KOPT-K1 (cell line): ENCODE measurements around the gene HOXB6.

ENCODE experiments used
- H3K27ac ChIP-seq: fragments of 200-600 bp; sonication (generic); 2 replicates; pipeline ENCODE4 v1.5.1; 2016; ENCODE audit warnings: antibody characterized with exemption, mild to moderate bottlenecking, low read depth, low read length; ENCODE audit not compliant: poor library complexity, severe bottlenecking
- H3K36me3 ChIP-seq: fragments of 200-600 bp; sonication (generic); 2 replicates; pipeline ENCODE4 v1.5.1; 2017; ENCODE audit warnings: antibody characterized with exemption, mild to moderate bottlenecking, low read length, moderate library complexity; ENCODE audit not compliant: insufficient read depth
- H3K9me3 ChIP-seq: fragments of 200-600 bp; sonication (generic); 2 replicates; pipeline ENCODE4 v1.5.1; 2017; ENCODE audit warnings: antibody characterized with exemption, low read length, mild to moderate bottlenecking; ENCODE audit not compliant: insufficient read depth, poor library complexity, severe bottlenecking

Gene HOXB6

DNA sequence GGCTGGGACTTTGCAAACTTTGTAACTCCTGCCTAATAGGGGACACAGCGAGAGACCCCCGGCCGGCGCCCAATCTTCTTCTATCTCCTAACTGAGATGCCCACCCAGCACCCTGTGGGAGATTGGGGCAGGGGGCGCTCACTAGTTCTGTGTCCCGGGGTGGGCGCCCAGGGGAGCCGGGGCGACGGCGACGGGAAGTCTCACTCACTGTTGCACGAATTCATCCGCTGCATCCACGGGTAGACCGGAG, 7.3 kb downstream of the HOXB6 start:
- no peak overlapping the region for H3K27ac ChIP-seq
- H3K9me3 ChIP-seq: no peaks in the 10 kb centered on the region
- no peaks in the 10 kb centered on the region for H3K36me3 ChIP-seq

DNA sequence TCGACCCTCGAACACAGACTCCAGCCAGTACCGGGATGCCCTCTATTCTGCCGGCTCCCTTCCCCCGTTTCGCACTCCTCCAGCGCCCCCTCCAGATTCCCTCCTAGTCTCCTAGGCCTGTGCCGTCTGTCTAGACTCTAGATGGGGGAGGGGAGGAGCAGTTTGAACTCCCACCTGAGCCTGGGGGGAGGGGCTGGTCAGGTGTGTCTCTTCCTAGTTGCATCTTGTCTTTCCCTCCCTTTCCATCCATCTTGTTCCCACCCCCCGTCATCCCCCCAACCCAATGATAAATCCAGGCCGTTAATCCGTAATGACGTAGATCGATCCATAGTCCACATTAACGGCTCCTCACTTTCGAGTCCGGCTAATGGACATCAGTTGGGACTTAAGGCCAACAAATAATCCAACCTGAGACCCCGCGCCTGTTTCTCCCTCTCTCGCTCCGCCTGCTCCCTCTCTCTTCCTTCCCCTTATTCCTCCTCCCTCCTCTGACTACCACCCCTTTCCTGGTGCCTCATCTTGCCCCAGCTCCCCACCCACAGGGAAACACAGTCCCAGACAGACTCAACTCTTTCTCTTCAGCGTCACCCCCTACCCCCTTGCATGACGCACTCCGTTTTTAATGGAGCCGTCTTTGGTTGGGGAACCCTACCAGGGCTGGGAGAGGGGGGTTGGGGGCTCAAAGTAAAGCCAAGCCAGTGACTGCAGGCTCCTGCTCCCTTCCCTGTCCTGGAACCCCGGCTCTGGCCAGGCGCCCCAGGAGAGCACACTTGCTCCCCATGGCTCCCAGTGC, 7.9 kb downstream of the HOXB6 start:
- H3K36me3 ChIP-seq: no peaks in the 10 kb centered on the region
- H3K27ac ChIP-seq: no peak overlapping the region
- no peaks in the 10 kb centered on the region for H3K9me3 ChIP-seq

DNA sequence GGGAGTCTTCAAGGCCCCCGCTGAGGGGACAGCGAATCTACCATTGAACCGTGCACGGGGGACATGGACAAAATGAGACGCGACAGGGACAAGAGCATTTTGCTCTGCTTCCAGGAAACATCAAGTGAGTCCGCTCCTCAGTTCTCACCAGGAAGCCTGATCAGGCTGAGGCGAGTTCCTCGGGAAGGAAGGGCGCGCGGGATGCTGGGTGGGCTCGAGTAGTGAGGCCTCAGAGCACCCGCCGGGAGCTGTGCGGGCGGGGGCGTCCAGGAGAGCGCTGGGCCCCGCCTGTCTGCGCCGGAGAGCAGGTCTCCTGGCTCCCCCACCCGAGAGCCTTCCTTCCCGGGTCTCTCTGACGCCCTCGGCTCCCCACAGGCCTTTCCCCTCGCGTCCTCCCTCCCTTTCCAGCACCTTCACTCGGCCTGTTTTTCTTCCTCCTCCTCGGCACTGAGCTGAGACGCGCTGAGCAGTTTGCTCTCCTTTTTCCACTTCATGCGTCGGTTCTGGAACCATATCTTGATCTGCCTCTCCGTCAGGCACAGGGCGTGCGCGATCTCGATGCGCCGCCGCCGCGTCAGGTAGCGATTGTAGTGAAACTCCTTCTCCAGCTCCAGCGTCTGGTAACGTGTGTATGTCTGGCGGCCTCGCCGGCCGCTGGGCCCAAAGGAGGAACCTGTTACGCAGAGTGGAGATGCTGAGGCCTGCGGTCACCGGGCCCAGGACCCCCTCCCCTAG, 8.6 kb downstream of the HOXB6 start:
- no peak overlapping the region for H3K27ac ChIP-seq
- no peaks in the 10 kb centered on the region for H3K36me3 ChIP-seq
- no peaks in the 10 kb centered on the region for H3K9me3 ChIP-seq

DNA sequence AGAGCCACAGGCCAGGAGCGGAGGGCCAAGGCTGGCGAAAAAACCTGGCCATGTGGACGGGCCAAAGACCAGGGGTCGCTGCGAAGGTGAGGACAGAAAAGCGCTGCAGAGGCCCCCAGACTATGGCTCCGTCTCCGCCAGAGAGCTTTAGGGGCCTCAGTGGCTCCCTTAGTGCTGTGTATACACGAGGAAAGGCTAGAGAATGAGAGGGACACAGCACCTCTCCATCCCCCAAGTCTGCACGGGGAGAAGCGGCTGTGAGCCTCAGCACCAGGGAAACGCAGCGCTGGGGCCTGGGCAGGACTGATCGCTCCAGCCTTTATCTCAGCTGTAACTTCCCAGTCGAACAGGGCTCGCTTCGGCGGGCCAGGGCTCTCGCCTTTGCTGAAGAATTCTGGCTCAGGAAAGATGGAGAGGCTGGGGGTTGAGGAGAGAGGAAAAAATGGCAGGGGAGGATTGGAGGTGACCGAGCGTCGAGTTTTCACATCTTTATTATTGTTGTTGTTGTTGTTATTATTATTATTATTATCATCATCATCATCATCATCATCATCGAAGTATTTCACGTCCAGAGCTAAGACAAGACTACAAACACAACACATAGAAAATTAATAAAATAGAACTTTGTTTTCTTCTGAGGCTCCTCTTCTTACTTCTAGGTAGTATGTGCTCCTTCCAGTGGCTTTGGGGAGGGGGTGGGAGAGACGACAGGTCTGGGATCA, 9.3 kb downstream of the HOXB6 start:
- Histone ChIP-seq H3K36me3 (no peaks in the 10 kb centered on the region), H3K27ac (no peak overlapping the region), H3K9me3 (no peaks in the 10 kb centered on the region)

DNA sequence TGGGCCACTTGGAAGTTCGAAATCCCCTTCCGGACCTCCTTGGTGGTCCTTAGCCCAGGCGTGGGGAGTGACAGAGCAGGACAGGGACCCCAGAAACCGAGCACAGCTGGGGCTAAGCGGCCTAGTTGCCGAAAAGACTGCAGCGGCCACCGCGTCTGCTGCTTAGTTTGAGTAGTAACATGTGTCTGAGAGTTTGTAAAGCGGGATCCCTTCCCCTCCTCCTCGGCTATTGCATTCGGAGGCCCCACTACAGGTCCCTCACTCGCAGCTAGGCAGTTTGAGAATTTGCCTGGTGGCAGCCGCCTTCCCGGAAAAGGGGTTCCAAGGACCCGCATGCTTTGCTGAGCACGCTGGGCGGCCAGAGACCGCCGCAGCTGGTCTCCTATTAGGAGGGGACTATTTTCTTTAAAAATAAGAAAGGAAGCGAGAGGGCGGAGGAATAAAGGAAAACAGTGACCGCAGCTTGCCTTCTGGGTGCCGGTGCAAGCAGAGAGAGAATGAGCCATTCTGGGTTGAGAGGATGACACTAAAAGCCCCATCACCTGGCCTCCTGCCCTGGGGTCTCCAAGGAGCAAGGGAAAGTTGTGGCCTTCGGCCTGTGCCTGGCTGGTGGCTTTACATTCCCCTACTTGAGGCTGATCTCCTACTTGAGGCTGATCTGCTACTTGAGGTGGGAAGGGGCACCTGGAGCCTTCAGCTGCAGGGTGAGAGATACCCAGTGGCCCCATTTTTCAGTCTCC, 10.1 kb downstream of the HOXB6 start:
- no peaks in the 10 kb centered on the region for H3K9me3 ChIP-seq
- no peak overlapping the region for H3K27ac ChIP-seq
- H3K36me3 ChIP-seq: no peaks in the 10 kb centered on the region

DNA sequence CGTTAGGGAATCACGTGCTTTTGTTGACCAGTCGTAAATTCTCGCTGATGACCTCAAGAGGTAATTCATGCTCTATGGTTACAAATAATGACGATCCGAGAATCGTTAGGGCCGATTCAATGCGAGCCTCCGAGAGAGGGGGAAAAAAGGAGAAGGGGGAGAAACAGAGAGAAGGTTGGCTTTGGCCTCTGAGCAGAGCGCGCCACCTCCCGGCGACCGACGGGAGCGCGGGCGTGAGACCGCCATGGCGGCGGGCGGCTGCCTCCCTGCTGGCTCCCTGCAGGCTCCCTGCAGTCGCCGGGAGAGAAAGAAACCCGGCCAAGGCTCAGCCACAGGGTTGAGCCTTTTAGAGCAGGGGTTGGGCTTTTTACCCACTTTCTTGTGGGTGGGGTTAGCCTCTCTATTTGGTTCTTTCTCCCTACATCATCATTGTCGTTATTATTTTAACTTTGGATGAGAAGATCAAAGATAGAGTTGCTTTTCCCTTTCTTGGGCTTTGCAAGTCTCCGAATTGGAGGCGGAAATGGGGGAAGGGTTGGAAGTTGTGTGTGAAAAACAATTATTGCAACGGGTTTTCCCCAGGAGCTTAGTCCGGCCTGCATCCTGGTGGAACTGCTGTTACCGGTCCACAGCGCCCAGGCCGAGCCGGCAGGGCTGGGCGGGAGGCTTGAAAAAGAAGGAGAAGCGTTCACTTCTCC, 10.8 kb downstream of the HOXB6 start:
- Histone ChIP-seq H3K27ac (no peak overlapping the region), H3K9me3 (no peaks in the 10 kb centered on the region), H3K36me3 (no peaks in the 10 kb centered on the region)

DNA sequence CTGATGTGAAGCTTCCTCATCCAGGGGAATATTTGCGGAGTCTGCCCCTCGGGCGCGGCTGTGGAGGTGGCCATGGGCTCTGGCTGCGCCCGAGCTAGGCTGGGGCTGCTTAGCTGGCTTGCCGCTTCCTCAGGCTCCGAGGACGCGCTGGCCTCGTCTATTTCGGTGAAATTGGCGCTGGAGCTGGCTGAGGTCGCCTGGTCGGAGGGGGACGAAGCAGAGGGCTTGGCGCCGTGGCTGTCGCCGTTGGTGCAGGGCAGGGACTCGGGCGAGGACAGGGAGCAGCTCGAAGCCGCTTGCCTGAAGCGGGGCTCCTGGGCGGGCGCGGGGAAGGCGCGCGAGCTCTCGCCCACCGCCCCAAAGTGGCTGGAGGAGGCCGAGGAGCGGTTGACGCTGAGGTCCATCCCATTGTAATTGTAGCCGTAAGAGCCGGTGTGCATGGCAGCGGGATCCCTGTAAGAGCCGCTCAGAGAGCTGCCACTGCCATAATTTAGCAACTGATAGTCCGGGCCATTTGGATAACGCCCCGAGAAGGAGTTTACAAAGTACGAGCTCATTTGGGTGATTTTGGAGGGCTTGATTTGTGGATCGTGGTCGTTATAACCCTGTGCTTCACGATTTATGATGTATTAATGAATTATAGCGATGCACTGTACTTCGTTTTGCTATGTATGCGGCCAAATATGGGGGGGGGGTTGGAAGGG, 11.5 kb downstream of the HOXB6 start, which contains the start of gene HOXB5:
Gene HOXB5, minus strand, starts transcription at position 654 of the 704 bp plus-strand sequence. Its CDS starts 97 bp downstream, at position 557.
- H3K9me3 ChIP-seq: no peaks in the 10 kb centered on the region

DNA sequence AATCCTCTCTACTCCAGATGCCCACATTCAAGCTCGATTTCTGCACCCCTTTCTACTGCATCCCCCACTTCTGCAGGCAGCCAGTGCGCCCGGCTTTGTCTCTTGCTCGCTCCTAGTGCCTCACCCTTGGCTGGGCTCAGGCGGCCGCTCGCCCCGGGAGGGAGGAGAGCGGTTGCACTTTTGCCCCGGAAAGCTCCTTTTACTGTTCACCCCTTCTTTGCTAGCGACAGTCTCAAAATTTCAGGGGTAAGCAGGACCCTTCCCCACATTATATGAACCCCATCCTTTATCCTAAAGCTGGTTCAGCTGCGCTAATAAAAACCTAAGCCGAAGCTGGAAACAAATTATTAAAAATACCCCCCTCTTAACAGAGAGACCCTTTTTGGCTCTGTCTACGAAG, 12.2 kb downstream of the HOXB6 start:
- no peaks in the 10 kb centered on the region for H3K9me3 ChIP-seq
- H3K36me3 ChIP-seq: no peaks in the 10 kb centered on the region
- no peak overlapping the region for H3K27ac ChIP-seq

More for the DNA sequence above, 11.5 kb downstream of the HOXB6 start, which contains the start of gene HOXB5:
- Histone ChIP-seq H3K27ac (no peak within 1 kb of the TSS), H3K36me3 (no peaks in the 10 kb centered on the region)

DNA sequence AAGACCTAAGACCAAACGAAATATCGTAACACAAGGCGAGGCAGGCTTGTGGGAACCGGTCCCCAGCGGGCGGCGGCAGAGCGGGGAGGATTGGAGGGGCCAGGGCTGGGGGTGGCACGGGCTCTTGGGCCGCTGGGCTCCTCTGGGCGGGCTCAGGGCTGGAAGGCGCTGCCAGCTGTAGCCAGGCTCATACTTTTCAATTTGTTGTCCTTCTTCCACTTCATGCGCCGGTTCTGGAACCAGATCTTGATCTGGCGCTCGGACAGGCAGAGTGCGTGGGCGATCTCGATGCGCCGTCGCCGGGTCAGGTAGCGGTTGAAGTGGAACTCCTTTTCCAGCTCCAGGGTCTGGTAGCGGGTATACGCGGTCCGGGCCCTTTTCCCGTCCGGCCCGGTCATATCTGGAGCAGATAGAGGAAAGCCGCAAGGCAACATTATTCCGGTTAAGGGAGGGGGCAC, 12.7 kb downstream of the HOXB6 start:
- H3K9me3 ChIP-seq: no peaks in the 10 kb centered on the region
- no peaks in the 10 kb centered on the region for H3K36me3 ChIP-seq
- H3K27ac ChIP-seq: no peak overlapping the region

DNA sequence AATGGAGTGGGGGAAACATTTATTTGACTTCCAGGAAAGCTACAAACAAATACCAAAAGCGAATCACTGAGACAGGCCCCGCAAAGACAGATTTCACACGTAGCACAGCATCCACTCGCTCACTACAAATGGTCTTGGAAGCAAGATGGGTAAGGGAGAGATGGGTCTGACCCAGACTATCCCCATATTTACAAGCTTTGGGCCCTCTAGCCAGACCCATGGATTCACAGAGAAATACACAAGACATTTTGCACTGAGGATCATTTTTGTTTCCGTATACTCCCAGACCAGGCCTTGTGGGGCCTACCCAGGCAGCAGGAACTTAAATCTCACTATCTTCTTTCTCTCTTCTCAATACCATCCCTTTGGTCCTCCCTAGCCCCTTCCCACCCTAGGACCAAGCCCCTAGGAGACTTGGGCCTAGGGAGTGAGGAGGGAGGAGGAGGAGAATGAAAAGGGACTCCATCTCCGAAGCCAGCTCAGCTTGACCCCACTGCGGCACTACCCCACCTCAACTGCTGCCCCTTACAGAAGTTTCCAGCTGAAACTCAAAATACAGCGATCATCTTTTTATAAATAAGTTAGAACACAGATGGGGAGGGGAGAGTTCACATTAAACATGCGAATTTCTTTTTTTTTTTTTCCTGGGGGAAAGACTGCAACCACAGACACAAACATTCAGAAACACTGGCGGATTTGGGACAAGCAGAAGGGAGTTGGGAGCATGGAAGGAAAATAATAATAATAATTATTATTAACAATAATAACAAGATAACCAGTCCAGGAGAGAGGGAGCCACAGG, 13.3 kb downstream of the HOXB6 start:
- no peak overlapping the region for H3K27ac ChIP-seq
- no peaks in the 10 kb centered on the region for H3K9me3 ChIP-seq
- no peaks in the 10 kb centered on the region for H3K36me3 ChIP-seq

DNA sequence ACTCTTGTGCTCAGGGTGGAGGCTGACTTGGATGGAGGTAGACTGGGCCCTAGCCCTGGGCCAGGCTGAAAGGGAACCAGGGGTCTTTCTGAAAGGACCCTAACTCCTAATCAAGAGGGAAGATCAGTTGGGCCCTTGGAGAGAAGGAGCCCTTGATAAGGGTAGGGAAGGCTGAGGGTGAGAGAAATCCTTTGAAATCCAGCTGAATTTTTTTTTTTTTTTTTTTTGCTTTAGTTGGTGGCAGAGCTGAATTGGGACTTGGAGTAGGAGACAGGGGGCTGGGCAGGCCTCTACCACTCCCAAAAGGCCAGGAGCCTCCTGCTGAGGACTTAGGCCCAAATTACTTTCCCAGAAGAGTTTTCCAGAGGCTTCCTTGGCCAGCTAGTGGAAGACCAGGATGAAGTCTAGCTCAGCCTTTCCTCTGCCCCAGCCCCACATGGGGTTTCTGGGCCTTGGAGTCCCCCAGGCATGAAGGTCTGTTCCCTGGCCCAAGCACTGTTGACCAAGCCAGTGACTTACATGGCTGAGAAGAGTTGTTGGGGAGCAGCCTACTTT, 14.1 kb downstream of the HOXB6 start:
- Histone ChIP-seq H3K36me3 (no peaks in the 10 kb centered on the region), H3K9me3 (no peaks in the 10 kb centered on the region), H3K27ac (no peak overlapping the region)

DNA sequence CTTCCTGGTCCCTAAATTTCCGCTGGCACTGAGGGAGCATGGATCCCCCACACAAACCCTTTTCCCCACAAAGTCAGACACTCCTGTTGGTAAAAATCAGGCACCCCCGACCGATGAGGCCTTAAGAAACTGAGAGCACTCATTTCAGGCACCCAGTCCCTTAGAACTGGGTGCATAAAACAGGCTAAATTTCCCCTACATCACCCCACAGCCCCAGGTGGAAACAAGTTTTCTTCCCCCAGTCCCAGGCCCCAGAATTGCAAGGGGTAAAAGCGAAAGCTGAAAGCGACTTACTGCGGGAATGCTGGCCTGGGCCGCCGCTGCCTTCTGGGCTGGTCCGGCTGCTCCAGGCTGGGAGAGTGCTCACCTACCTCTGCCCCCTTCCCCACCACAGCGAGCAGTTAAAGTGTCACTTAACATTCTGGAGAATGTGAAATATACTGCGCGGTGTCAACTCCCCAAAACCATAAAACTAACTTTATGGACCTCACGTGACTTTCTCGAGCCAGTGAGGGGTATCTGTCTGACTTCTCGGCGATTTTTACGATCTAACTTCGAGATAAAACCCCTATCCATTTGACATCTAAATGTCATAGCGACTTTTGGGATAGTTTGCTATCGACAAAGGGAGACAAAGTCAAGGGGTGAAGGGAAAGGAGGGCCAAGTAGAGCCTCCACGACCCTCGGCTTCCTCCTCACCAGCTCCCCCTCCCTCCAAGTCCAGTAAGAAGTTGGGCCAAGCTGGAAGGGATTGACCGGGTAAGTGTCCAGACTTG, 14.8 kb downstream of the HOXB6 start, which contains the start of gene HOXB3:
Gene HOXB3, minus strand, starts transcription at position 411 of the 776 bp plus-strand sequence. CDS start 37,767 bp downstream, outside the sequence.
- no peaks in the 10 kb centered on the region for H3K9me3 ChIP-seq
- no peaks in the 10 kb centered on the region for H3K36me3 ChIP-seq
- no peak within 1 kb of the TSS for H3K27ac ChIP-seq
